ENCODE results near the gene WRNIP1.

WRNIP1 gene

GRCh38 chr6:2810092-2810671, 45.0 kb downstream of the WRNIP1 start:
- no peak for FAIRE-seq

- no peak for FAIRE-seq
Observed at GRCh38 chr6:2812695-2813094, 47.5 kb downstream of the WRNIP1 start.

GRCh38 chr6:2816158-2816557, 51.0 kb downstream of the WRNIP1 start:
- no peak for FAIRE-seq

- peak; percentile 62 for FAIRE-seq
Observed at GRCh38 chr6:2817903-2818443, 52.8 kb downstream of the WRNIP1 start.

- peak; percentile 97 for FAIRE-seq
Observed at GRCh38 chr6:2818593-2818992, 53.4 kb downstream of the WRNIP1 start.

- no peak for FAIRE-seq
Observed at GRCh38 chr6:2819115-2819514, 53.9 kb downstream of the WRNIP1 start.

GRCh38 chr6:2819978-2820377, 54.8 kb downstream of the WRNIP1 start:
- no peak for FAIRE-seq

- FAIRE-seq = no peak
Observed at GRCh38 chr6:2820415-2820814, 55.2 kb downstream of the WRNIP1 start.

- FAIRE-seq = no peak
Observed at GRCh38 chr6:2821554-2821953, 56.4 kb downstream of the WRNIP1 start.

GRCh38 chr6:2823104-2823850, 58.1 kb downstream of the WRNIP1 start:
- no peak for FAIRE-seq

GRCh38 chr6:2826131-2826530, 60.9 kb downstream of the WRNIP1 start:
- FAIRE-seq = no peak

- FAIRE-seq = no peak
Observed at GRCh38 chr6:2827142-2827541, 61.9 kb downstream of the WRNIP1 start.

GRCh38 chr6:2828629-2829028, 63.4 kb downstream of the WRNIP1 start:
- FAIRE-seq = no peak

- no peak for FAIRE-seq
Observed at GRCh38 chr6:2829253-2829652, 64.1 kb downstream of the WRNIP1 start.

GRCh38 chr6:2830183-2830582, 65.0 kb downstream of the WRNIP1 start:
- no peak for FAIRE-seq

- no peak for FAIRE-seq
Observed at GRCh38 chr6:2831392-2831791, 66.2 kb downstream of the WRNIP1 start.

GRCh38 chr6:2834262-2834661, 69.1 kb downstream of the WRNIP1 start:
- no peak for FAIRE-seq

All from islet of Langerhans (tissue), 1 donor.